ENCODE results near the gene PITPNC1. TPM values are rescaled to one million over a fixed set of nuclear protein-coding genes. Genes with fewer than 3 reads are reported as not detected.

PITPNC1 gene
- total RNA-seq, 4 donors from 2014 or later: 4.1 to 45.1 (median 8.7) TPM

GRCh38 chr17:67730731-67731130 lies 353.6 kb downstream of the PITPNC1 start:
- H3K36me3 ChIP-seq: no peaks in the 10 kb centered on the region
- no peaks in the 10 kb centered on the region for H3K27me3 ChIP-seq
- no peaks in the 10 kb centered on the region for H3K4me1 ChIP-seq
- TF ChIP-seq POLR2A (IDR thresholded peaks at IDR 0.05): no peak
- H3K27ac ChIP-seq: no peak overlapping the region
- no peak overlapping the region for H3K4me3 ChIP-seq
- no peak for DNase-seq
- no peaks in the 10 kb centered on the region for H3K9me3 ChIP-seq
- intact Hi-C loops (cut with DNase I; ENCODE audit: low total_unique reads): no loop called here

GRCh38 chr17:67733449-67733848 lies 356.4 kb downstream of the PITPNC1 start:
- intact Hi-C loops (cut with DNase I; ENCODE audit: low total_unique reads): no loop called here
- Histone ChIP-seq H3K4me3 (no peak overlapping the region), H3K27me3 (no peaks in the 10 kb centered on the region), H3K9me3 (no peaks in the 10 kb centered on the region), H3K36me3 (no peaks in the 10 kb centered on the region), H3K4me1 (no peaks in the 10 kb centered on the region), H3K27ac (no peak overlapping the region)
- no peak for DNase-seq
- TF ChIP-seq CTCF (IDR thresholded peaks at IDR 0.05): no peak

GRCh38 chr17:67737145-67737544 lies 360.1 kb downstream of the PITPNC1 start:
- Histone ChIP-seq H3K27me3 (no peaks in the 10 kb centered on the region), H3K27ac (no peak overlapping the region), H3K4me3 (no peak overlapping the region), H3K9me3 (no peaks in the 10 kb centered on the region), H3K4me1 (no peaks in the 10 kb centered on the region), H3K36me3 (no peaks in the 10 kb centered on the region)
- no peak for DNase-seq
- TF ChIP-seq CTCF (IDR thresholded peaks at IDR 0.05) (no peak), POLR2A (IDR thresholded peaks at IDR 0.05) (no peak)
- intact Hi-C loops (cut with DNase I; ENCODE audit: low total_unique reads): no loop called here

GRCh38 chr17:67742025-67742424 lies 364.9 kb downstream of the PITPNC1 start:
- intact Hi-C loops (cut with DNase I; ENCODE audit: low total_unique reads): no loop called here
- Histone ChIP-seq H3K9me3 (no peaks in the 10 kb centered on the region), H3K4me1 (no peaks in the 10 kb centered on the region), H3K27ac (no peak overlapping the region), H3K36me3 (no peaks in the 10 kb centered on the region), H3K4me3 (no peak overlapping the region), H3K27me3 (no peaks in the 10 kb centered on the region)
- TF ChIP-seq CTCF (IDR thresholded peaks at IDR 0.05): no peak
- TF ChIP-seq POLR2A (IDR thresholded peaks at IDR 0.05): no peak
- no peak for DNase-seq

MicroRNA genes within 50 kb of the gene (microRNA counts, 767-probe panel; counts per million panel counts)
- microRNA hsa-miR-548aa: 0 to 3,507 counts per million in 2 donors
- microRNA hsa-miR-548d-3p: 0 counts per million in 2 donors
- microRNA hsa-miR-548d-5p: 0 counts per million in 2 donors

Small RNA genes within 50 kb of the gene (microRNA-seq; reads per million reads assigned to microRNA genes)
- gene MIR548AA2 (ENCODE audit: borderline microRNAs expressed, borderline replicate concordance): not detected
- gene MIR548D2 (ENCODE audit: borderline microRNAs expressed, borderline replicate concordance): not detected

Small RNA genes within 50 kb of the gene (small RNA-seq; reads per million reads assigned to genes)
- gene MIR548AA2: not detected
- gene MIR548D2: not detected
- gene RF00019: not detected
- not detected for gene RN7SL756P
- 1.3 reads per million, percentile 61 among the genes with 10 or more reads in this experiment for gene SNORA38B

Other genes with a start within 250 kb of the PITPNC1 start
- gene HELZ, start 132.1 kb upstream of the PITPNC1 start, total RNA-seq: 100 to 1,000 TPM in 1 of 4 donors, 10 to 100 TPM in 3; 14.7 to 122 (median 45.9) TPM
- gene PSMD12, start 10.7 kb upstream of the PITPNC1 start, total RNA-seq: 10 to 100 TPM; 10.5 to 55.6 (median 24.9) TPM

Measured in uterus (tissue), 4 donors.